Measurements from ENCODE around the gene TUBB4B.

The TUBB4B gene

DNA sequence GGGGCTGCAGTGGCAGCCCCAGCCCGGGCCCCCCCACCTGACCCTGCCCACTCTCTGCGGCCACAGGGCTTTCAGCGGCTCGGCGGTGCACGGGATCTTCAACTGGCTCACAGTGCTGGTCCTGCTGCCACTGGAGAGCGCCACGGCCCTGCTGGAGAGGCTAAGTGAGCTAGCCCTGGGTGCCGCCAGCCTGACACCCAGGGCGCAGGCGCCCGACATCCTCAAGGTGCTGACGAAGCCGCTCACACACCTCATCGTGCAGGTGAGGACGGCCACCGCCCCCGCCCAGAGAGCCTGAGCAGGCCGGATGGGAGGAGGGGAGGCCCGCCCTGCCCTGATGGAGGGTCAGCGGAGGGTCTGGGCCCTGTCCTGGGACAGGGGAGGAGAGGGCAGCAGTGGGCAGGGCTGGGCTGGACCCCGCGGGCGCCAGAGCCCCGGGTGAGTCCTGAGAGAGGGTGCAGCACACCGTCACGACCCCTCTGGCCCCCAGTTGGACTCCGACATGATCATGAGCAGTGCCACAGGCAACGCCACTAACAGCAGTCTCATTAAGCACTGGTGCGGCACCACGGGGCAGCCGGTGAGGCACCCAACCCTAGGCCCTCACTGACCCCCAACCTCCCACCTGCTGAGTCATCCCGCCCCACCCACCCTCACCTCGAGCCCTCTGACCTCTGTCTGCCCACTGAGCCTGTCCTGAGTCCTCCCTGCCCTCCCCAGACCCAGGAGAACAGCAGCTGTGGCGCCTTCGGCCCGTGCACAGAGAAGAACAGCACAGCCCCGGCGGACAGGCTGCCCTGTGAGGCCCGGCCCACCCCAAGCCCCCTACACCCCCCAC lies 7.7 kb upstream of the TUBB4B start:
- no peak overlapping the region for H3K27ac ChIP-seq (ENCODE audit: low read depth, low read length, poor library complexity, severe bottlenecking)
- H2AFZ ChIP-seq (ENCODE audit: low read length), result no peak overlapping the region
- no peaks in the 10 kb centered on the region for H3K36me3 ChIP-seq (ENCODE audit: insufficient read depth, low read length)
- no peak overlapping the region for H3K9ac ChIP-seq (ENCODE audit: low read length)
- H3K9me3 ChIP-seq (ENCODE audit: low read length), result no peaks in the 10 kb centered on the region
- H3K9me2 ChIP-seq (ENCODE audit: low read depth, low read length), result no peaks in the 10 kb centered on the region
- no peaks in the 10 kb centered on the region for H3K79me2 ChIP-seq (ENCODE audit: insufficient read depth, low read length)
- H3F3A ChIP-seq (ENCODE audit: insufficient read depth, low read length), result no peaks in the 10 kb centered on the region
- H4K20me1 ChIP-seq (ENCODE audit: insufficient read depth, low read length), result no peaks in the 10 kb centered on the region
- peaks cover 8% of the 10 kb centered on the region for H3K4me1 ChIP-seq (ENCODE audit: insufficient read depth, low read length, severe bottlenecking)
- no peak for TF ChIP-seq EZH2 (IDR thresholded peaks at IDR 0.05; ENCODE audit: borderline replicate concordance, low read length)
- TF ChIP-seq, protein P1, sequence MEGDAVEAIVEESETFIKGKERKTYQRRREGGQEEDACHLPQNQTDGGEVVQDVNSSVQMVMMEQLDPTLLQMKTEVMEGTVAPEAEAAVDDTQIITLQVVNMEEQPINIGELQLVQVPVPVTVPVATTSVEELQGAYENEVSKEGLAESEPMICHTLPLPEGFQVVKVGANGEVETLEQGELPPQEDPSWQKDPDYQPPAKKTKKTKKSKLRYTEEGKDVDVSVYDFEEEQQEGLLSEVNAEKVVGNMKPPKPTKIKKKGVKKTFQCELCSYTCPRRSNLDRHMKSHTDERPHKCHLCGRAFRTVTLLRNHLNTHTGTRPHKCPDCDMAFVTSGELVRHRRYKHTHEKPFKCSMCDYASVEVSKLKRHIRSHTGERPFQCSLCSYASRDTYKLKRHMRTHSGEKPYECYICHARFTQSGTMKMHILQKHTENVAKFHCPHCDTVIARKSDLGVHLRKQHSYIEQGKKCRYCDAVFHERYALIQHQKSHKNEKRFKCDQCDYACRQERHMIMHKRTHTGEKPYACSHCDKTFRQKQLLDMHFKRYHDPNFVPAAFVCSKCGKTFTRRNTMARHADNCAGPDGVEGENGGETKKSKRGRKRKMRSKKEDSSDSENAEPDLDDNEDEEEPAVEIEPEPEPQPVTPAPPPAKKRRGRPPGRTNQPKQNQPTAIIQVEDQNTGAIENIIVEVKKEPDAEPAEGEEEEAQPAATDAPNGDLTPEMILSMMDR (IDR thresholded peaks at IDR 0.05; ENCODE audit: low read length), result no peak
- H3K27me3 ChIP-seq (ENCODE audit: insufficient read depth, low read length), result peaks cover 10% of the 10 kb centered on the region; the same call in 1 of the 2 replicates
- no peak overlapping the region for H3K4me2 ChIP-seq (ENCODE audit: low read length)
- H3K4me3 ChIP-seq (ENCODE audit: low read depth, low read length, poor library complexity, severe bottlenecking), result no peak overlapping the region

DNA sequence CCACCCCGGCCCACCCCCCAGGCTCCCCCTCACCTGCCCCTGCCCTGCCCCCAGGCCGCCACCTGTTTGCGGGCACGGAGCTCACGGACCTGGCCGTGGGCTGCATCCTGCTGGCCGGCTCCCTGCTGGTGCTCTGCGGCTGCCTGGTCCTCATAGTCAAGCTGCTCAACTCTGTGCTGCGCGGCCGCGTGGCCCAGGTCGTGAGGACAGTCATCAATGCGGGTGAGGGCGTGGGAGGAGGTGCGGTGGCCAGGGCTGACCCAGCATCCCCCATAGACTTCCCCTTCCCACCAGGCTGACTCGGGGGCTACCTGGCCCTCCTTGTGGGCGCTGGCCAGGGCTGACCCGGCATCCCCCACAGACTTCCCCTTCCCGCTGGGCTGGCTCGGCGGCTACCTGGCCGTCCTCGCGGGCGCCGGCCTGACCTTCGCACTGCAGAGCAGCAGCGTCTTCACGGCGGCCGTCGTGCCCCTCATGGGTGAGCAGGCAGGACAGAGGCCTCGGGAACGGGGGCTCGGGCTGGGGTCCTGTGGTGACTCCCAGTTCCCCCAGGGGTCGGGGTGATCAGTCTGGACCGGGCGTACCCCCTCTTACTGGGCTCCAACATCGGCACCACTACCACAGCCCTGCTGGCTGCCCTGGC lies 6.9 kb upstream of the TUBB4B start:
- Histone ChIP-seq H3K9me2 (ENCODE audit: low read depth, low read length) (no peaks in the 10 kb centered on the region), H4K20me1 (ENCODE audit: insufficient read depth, low read length) (no peaks in the 10 kb centered on the region), H3K27ac (ENCODE audit: low read depth, low read length, poor library complexity, severe bottlenecking) (no peak overlapping the region), H3K79me2 (ENCODE audit: insufficient read depth, low read length) (no peaks in the 10 kb centered on the region), H3K4me3 (ENCODE audit: low read depth, low read length, poor library complexity, severe bottlenecking) (no peak overlapping the region), H3K4me2 (ENCODE audit: low read length) (no peak overlapping the region), H3K36me3 (ENCODE audit: insufficient read depth, low read length) (no peaks in the 10 kb centered on the region), H2AFZ (ENCODE audit: low read length) (no peak overlapping the region), H3K9ac (ENCODE audit: low read length) (no peak overlapping the region), H3F3A (ENCODE audit: insufficient read depth, low read length) (no peaks in the 10 kb centered on the region), H3K27me3 (ENCODE audit: insufficient read depth, low read length) (peaks cover 9% of the 10 kb centered on the region; the same call in 1 of the 2 replicates), H3K4me1 (ENCODE audit: insufficient read depth, low read length, severe bottlenecking) (peaks cover 14% of the 10 kb centered on the region), H3K9me3 (ENCODE audit: low read length) (no peaks in the 10 kb centered on the region)
- TF ChIP-seq EZH2 (IDR thresholded peaks at IDR 0.05; ENCODE audit: borderline replicate concordance, low read length), result no peak
- TF ChIP-seq, protein P1 (IDR thresholded peaks at IDR 0.05; ENCODE audit: low read length), result no peak

DNA sequence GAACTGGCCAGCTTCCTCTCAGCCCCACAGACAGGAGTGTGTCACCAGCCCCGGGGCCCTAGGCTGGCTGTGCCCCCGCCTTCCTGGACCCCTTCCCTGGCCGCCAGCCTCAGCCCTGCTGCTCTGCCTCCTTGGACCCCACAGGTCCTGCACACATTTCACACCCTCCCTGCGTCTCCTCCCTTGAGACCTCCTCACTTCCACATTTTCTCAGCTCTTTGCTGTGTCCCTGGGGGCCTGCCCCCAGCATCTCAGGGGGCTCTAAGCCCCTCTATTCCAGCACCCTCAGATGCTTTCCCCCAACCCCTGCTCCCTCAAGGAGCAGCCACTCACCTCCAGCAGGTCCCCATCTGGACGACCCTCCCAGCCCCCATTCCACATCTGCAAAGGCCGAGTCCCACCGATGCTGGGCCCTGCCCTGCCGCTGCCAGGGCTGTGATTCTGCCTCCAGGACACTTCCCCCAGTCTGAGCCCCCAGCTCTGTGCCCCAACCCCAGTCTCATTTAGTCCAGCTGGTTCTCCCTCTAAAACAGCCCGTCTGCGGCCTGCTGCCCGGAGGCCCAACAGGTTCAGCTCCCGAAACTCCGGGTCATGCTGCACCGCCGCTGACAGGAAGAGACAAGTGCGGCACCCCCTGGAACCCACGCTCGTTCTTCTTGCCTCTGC lies 6.2 kb upstream of the TUBB4B start:
- Histone ChIP-seq H3K36me3 (ENCODE audit: insufficient read depth, low read length) (no peaks in the 10 kb centered on the region), H3K9ac (ENCODE audit: low read length) (no peak overlapping the region), H3K4me3 (ENCODE audit: low read depth, low read length, poor library complexity, severe bottlenecking) (no peak overlapping the region), H3K9me3 (ENCODE audit: low read length) (no peaks in the 10 kb centered on the region), H2AFZ (ENCODE audit: low read length) (no peak overlapping the region), H3K27me3 (ENCODE audit: insufficient read depth, low read length) (peaks cover 9% of the 10 kb centered on the region; the same call in 1 of the 2 replicates), H3K27ac (ENCODE audit: low read depth, low read length, poor library complexity, severe bottlenecking) (no peak overlapping the region), H3K9me2 (ENCODE audit: low read depth, low read length) (no peaks in the 10 kb centered on the region), H3F3A (ENCODE audit: insufficient read depth, low read length) (no peaks in the 10 kb centered on the region), H3K4me2 (ENCODE audit: low read length) (no peak overlapping the region), H3K4me1 (ENCODE audit: insufficient read depth, low read length, severe bottlenecking) (peaks cover 19% of the 10 kb centered on the region), H3K79me2 (ENCODE audit: insufficient read depth, low read length) (no peaks in the 10 kb centered on the region), H4K20me1 (ENCODE audit: insufficient read depth, low read length) (no peaks in the 10 kb centered on the region)
- TF ChIP-seq, protein P1 (IDR thresholded peaks at IDR 0.05; ENCODE audit: low read length), result no peak
- TF ChIP-seq EZH2 (IDR thresholded peaks at IDR 0.05; ENCODE audit: borderline replicate concordance, low read length), result no peak
